Activated CD8-positive, alpha-beta memory T cell treated with anti-CD3 and anti-CD28 coated beads, Interleukin-2, amount 50 U/mL, for 48 hours (primary cell): Measurements from ENCODE around the gene FAM118B.

ENCODE experiments used
- DNase-seq: peaks from one replicate; pipeline ENCODE4 v3.0.0-alpha.2; 2020

Gene FAM118B

DNA sequence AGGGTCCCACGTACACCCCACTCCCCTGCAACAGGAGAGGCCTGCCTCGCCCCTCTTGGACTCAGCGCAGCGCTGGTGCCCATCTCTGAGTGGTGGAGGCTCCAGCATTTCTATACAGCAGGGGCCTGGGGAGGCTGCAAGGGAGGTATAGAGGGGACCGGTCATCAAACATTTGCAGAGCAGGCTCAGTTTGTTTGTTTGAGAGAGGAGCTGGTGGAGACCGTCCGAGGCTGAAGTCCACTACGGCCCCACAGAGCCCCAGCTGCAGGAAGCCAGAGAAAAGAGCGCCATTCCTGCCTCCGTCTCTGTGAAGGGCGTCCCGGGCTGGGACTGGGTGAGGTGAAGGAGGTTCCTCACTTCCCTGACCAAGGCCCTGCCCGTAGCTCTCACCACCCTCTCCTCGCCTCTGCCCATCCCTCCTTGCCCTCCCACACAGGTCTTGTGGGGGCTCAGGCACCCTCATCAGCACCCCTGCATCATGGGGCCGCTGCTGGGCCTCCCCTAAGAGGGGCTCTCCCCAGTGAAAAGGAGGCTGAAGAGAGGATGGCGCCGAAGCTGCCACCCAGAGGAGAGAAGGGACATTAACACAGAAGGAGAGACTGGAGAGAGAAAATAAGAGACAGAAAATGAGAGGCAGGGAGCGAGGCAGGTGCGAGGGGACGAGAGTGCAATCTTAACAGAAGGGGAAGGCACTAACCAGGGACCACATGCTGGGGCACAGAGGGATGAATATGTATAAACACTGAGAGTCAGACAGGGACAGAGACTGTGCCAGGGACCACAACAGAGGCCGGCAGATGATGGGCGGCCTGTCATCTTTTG, 24.7 kb upstream of the FAM118B start:
- no peak for DNase-seq

GRCh38 chr11:126188332-126189108, 23.1 kb upstream of the FAM118B start:
- DNase-seq: no peak

DNA sequence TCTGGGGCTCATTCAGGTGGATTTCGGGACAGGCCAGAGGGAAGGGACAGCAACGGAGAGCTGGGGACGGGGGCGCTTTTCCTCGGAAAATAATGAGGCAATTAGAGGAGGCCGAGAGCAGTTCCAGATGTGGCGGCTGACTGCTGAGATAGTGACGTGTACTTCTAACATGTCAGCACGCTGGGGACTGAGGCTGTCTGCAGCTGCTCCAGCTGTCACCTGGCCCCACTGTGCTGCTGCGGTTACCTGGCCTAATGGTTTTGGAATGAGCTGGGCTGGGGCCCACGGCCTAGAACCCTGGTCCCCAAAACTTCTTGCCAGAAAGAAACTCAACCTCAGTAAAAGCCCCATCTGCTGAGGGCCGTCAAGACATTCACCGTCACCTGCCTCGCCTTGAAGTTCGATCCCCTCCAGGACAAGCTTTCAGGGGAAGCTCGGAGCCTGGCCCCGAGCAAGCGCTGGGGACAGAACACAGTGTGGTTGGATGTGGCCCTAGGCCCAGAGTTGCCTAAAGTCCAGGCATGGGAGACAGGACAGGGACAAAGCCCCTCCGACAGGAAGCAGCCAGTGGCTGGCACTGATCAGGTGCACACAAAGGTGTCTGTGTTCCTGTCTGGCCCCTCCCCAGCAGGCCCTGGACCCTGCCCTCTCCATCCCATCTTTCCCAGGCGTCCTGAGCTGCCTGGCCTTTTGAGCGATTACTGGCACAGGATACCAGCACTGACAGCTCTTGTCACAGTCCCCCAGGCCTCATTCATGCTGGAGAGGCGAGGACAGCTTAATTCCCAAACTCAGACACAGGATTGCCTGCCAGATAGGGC, 22.3 kb upstream of the FAM118B start:
- DNase-seq: no peak

DNA sequence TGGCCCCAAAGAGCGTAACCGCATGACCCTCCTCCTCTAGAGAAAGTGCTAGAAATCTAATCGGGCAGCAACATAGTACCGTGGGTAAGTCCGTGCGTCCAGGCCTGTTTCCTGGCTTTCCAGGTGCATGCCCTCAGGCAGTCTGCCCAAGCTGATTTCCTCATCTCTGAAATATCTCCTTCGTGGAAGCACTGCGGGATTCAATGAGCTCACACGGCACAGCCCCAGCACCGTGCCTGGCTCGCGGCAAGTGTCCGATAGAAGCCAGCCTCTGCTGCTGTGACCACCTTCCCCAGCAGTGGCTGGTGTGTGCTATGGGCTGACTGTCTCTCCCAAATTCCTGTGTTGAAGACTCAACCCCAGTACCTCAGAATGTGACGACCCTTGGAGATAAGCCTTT, 20.8 kb upstream of the FAM118B start:
- DNase-seq: no peak

DNA sequence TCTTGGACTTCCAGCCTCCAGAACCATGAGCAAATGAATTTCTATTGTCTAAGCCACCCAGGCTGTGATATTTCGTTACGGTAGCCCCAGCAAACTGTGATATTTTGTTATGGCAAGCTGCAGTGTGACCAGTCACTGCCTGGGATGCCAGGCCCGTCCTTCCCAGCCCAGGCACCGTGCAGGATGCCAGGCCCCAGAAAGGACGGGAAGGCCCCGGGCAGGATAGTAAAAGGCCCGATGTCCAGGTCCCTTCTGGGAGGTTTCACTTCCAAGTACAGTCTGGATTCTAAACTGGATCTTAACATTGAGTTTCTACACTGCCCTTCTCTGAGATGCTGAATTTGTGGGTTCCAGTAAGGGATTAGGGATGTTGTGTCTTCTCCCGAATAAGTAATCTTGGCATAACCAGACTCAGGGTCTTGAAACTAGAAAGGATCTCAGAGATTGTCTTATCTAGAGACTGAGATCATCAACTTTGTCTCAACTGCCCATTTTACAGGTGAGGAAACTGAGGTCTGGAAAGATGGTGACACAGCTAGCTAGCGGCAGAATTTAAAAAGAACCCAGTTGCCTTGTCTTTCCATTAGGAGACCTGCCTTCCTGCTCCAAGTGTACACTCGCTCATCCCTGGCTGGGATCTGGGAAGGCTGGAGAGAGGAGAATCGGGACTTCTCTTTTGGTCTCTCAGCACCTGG, 20.1 kb upstream of the FAM118B start:
- DNase-seq: no peak

DNA sequence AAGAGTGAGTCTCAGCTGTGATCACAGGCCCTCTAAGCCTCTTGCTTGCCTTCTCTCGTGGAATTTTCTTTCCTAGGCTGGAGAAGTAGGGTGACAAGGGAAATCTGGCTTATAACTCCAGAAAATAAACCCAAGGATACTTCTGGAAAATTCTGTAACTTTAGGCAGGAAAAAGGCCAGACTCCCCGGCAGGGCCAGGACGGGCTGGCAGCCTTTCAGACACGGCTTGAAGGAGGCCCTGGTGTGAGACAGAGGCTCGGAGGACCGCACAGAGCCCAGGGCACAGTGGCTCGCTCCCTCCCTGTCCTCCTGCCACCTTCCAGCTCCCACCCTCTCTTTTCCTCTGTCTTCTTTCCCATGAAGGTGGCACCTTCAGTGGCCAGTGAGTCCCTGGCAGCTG, 19.2 kb upstream of the FAM118B start:
- no peak for DNase-seq

- no peak for DNase-seq
Observed at GRCh38 chr11:126193038-126193478, 18.5 kb upstream of the FAM118B start.

DNA sequence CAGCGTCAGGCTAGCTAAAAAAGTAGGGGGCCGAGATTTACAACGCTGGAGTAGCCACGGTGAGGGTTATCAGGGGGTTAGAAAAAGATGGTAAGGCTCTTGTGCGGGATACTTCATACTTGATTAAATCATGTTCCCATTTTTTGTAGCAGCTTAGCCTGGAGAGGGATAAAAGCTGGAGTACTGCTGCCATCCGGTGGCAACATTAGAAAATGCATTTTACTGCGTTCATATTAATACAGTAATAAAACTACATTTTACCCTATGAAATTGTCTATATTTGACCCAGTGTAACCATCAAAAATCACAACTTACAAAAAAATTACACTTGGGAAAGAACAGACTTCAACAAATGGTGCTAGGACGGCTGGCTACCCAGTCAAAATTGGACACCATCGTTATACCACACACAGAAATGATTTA, 17.4 kb upstream of the FAM118B start:
- DNase-seq: no peak

DNA sequence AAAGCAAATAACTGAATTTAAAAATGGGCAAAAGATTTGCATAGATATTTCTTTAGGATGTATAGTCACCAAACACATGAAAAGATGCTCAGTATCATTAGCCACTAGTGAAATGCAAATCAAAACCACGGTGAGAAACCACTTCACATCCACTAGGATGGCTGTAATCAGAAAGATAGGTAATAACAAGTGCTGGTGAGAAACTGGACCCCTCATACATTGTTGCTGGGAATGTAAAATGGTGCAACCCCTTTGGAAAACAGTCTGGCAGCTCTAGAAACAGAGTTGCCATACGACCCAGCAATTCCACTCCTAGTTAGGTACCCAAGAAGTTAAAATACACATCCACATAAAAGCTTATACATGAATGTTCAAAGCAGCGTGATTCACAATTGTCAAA, 16.5 kb upstream of the FAM118B start:
- no peak for DNase-seq

GRCh38 chr11:126197277-126197939, 14.2 kb upstream of the FAM118B start:
- no peak for DNase-seq

DNA sequence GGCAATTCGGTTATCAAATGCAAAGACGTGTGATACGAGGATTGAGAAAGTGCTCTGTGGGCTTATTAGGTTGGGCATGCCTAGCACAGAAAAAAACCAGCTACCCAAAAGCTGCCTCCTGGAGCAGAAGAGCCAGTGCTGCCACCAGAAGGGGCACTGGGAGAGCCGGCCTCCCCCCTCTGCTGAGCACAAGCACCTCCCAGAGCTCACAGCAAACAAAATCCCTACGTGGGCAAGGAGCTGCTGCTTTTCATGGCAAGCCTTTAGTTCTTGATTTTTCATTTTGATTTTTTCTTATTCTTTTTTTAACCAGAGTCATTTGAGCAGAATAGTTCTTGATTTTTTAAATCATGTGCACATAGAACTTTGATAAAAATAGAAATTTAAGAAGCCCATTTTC, 12.9 kb upstream of the FAM118B start:
- DNase-seq: no peak

- no peak for DNase-seq
Observed at GRCh38 chr11:126202646-126203359, 8.8 kb upstream of the FAM118B start.

- no peak for DNase-seq
Observed at GRCh38 chr11:126205359-126205758, 6.2 kb upstream of the FAM118B start.

GRCh38 chr11:126207896-126208295, 3.7 kb upstream of the FAM118B start:
- no peak for DNase-seq

- DNase-seq: no peak
Observed at GRCh38 chr11:126210871-126211235, 729 bp upstream of the FAM118B start.

- no peak for DNase-seq
Observed at GRCh38 chr11:126212089-126212660, 593 bp downstream of the FAM118B start.

DNA sequence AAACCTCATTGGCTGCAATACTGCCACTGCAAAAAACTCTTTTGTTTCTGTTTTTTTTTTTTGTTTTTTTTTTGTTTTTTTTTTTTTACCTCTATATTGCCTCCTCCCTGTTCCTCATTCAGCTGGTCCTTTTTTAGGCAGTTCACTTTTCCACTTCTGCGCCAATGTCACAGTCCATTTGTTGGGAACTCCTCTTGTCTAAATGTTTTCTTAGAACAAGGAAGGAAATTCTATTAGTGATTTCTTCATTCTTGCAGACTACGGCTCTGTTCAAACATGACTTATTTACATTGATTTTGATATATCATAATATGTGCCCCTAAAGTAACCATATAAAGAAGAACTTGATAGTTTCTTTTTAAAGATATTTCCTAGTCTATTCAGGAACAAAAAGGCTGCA, 2.9 kb downstream of the FAM118B start:
- no peak for DNase-seq

DNA sequence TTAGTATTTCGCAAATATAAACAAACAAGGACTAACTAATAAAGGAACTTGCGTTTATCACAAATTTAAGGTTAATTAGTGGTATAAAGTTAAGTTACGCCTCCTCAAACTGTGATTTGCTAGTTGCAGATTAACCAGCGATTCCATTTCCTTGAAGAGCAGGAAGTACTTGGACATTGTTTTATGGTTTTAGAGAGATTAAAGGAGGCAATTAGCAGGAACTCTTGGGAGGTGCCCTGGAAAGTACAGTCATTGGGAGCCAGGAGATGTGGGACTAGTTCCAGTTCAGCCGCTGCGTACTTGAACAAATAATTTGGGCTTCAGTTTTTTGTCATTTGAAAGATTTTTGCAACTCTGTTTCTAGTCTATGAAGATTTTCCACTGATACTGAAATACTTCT, 3.3 kb downstream of the FAM118B start:
- DNase-seq: no peak

DNA sequence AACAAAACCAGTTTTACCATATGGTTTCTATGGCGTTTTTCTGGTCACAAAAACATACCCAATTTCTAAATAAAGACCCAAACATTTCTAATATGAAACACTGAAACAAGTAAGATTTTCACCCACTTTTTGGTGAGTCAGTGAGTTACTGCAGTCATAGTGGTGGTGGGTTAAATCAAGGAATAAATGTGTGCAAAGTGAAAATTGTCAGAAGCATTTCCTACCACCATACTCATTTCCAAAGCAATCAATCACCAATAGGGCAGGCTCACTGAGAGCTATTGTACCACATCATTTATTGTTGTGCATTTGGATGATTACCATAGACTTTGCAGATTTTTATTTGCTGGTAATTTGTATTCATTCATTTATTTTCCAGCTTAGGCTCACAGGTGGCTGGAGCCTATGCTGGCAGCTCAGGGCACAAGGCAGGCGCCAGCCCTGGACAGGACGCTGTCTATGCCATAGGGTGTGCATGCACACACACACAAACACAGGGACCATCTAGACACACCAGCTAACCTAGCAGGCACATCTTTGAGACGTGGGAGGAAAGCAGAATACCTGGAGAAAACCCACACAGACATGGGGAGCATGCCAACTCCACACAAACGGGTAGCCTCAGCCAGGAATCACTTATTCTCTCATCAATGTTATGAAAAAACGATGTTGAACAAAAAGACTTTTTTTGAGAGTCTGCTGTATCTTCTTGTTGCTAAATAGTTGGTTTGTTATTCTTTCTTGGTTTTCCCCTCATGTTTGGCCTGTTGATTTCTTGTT, 5.1 kb downstream of the FAM118B start:
- no peak for DNase-seq

GRCh38 chr11:126217491-126217890, 5.9 kb downstream of the FAM118B start:
- no peak for DNase-seq
